Smooth muscle cell (in vitro differentiated cells): Measurements from ENCODE around the gene RER1. TPM values are rescaled to one million over a fixed set of nuclear protein-coding genes. Genes with fewer than 3 reads are reported as not detected.

Experiments
- DNase-seq: peaks from one replicate; lab custom pipeline; 2025; ENCODE audit not compliant: unreplicated experiment; lab: John Stamatoyannopoulos, UW
- H2AFZ ChIP-seq: fragments of 200-600 bp; sonication (generic); 2 replicates; pipeline ENCODE4 v1.6.0; 2016; ENCODE audit warnings: antibody characterized with exemption, low read depth, mild to moderate bottlenecking
- H3F3A ChIP-seq: fragments of 200-600 bp; sonication (generic); 2 replicates; pipeline ENCODE4 v1.6.0; 2017; ENCODE audit warnings: antibody characterized with exemption, low read depth
- H3K27ac ChIP-seq: fragments of 200-600 bp; sonication (generic); 2 replicates; pipeline ENCODE4 v1.5.1; 2016; ENCODE audit warnings: low read depth, mild to moderate bottlenecking
- H3K27me3 ChIP-seq: fragments of 200-600 bp; sonication (generic); 2 replicates; pipeline ENCODE4 v1.6.1; 2016; ENCODE audit warnings: low read depth, mild to moderate bottlenecking
- H3K36me3 ChIP-seq: fragments of 200-600 bp; sonication (generic); 2 replicates; pipeline ENCODE4 v1.5.1; 2016; ENCODE audit warnings: low read depth
- H3K4me1 ChIP-seq: fragments of 200-600 bp; sonication (generic); 2 replicates; pipeline ENCODE4 v1.5.1; 2016; ENCODE audit warnings: low read depth
- H3K4me2 ChIP-seq: fragments of 200-600 bp; sonication (generic); 2 replicates; pipeline ENCODE4 v1.6.0; 2016; ENCODE audit warnings: mild to moderate bottlenecking
- H3K4me3 ChIP-seq: fragments of 200-600 bp; sonication (generic); 2 replicates; pipeline ENCODE4 v1.5.1; 2016; ENCODE audit warnings: mild to moderate bottlenecking
- H3K79me2 ChIP-seq: fragments of 200-600 bp; sonication (generic); 2 replicates; pipeline ENCODE4 v1.6.0; 2016; ENCODE audit warnings: low read depth, mild to moderate bottlenecking
- H3K9ac ChIP-seq: fragments of 200-600 bp; sonication (generic); 2 replicates; pipeline ENCODE4 v1.6.0; 2016; ENCODE audit warnings: low read depth
- H3K9me3 ChIP-seq: fragments of 200-600 bp; sonication (generic); replicated peaks from 2 replicates; pipeline ENCODE4 v1.5.1; 2016; ENCODE audit warnings: low read depth
- H4K20me1 ChIP-seq: fragments of 200-600 bp; sonication (generic); 2 replicates; pipeline ENCODE4 v1.6.0; 2016; ENCODE audit warnings: low read depth
- WGBS: methylation state at CpG from one replicate; pipeline ENCODE4 v1.1.7; 2016; ENCODE audit warnings: low lambda C conversion rate; 5-methylcytosine and 5-hydroxymethylcytosine counted together
- polyA plus RNA-seq: library from polyadenylated mRNA; unstranded; fragments of >200 nt; fragmentation: Nextera tagmentation; extraction: Ambion mirVana; gene quantifications from 2 replicates; pipeline ENCODE4 v1.2.1, GENCODE V29; 2016
- total RNA-seq: library from RNA; depleted of rRNA; stranded (reverse); fragments of >200 nt; gene quantifications from 2 replicates; pipeline ENCODE4 v1.2.3, GENCODE V29; 2014
- TF ChIP-seq, protein P1 (sequence below): fragments of 200-600 bp; sonication (generic); IDR thresholded peaks from 2 replicates; pipeline ENCODE4 v1.5.1; 2017; ENCODE audit warnings: borderline replicate concordance, mild to moderate bottlenecking, antibody characterized with exemption; ENCODE audit not compliant: insufficient read depth, poor library complexity, severe bottlenecking

The RER1 gene
- total and polyA plus RNA-seq, 2 experiments from 2014 or later: 101 to 269 TPM

DNA sequence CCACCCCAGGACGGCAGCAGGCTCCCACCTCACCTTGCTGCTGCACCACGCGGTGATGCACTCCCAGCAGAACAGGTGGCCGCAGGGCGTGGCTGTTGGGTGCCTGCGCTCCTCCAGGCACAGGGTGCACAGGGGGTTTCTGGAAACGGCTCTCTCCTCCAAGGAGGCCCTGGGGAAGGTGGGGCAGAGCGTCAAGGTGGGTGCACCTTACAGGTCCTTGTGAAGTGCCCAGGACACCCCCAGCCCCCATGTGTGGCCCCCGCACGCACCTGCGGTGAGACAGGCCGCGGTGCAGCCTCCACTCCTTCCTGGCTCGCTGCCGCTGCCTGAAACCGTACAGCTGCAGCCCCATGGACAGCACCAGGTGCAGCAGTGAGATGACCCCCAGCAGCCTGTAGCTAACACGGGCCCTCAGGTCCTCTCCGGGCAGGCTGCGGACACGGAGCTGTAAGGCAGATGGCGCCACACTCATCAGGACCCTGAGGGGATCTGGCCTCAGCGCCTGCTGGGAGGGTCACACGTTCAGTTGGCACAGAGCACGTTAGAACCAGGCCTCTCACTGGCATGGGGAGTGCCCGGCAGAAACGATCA lies 14.9 kb downstream of the RER1 start:
- TF ChIP-seq, protein P1, sequence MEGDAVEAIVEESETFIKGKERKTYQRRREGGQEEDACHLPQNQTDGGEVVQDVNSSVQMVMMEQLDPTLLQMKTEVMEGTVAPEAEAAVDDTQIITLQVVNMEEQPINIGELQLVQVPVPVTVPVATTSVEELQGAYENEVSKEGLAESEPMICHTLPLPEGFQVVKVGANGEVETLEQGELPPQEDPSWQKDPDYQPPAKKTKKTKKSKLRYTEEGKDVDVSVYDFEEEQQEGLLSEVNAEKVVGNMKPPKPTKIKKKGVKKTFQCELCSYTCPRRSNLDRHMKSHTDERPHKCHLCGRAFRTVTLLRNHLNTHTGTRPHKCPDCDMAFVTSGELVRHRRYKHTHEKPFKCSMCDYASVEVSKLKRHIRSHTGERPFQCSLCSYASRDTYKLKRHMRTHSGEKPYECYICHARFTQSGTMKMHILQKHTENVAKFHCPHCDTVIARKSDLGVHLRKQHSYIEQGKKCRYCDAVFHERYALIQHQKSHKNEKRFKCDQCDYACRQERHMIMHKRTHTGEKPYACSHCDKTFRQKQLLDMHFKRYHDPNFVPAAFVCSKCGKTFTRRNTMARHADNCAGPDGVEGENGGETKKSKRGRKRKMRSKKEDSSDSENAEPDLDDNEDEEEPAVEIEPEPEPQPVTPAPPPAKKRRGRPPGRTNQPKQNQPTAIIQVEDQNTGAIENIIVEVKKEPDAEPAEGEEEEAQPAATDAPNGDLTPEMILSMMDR: no peak
- no peaks in the 10 kb centered on the region for H3K9me3 ChIP-seq
- no peak overlapping the region for H3K9ac ChIP-seq
- no peaks in the 10 kb centered on the region for H3K27me3 ChIP-seq
- H3K36me3 ChIP-seq: no peaks in the 10 kb centered on the region
- H2AFZ ChIP-seq: no peak overlapping the region
- H3F3A ChIP-seq: peaks cover 8% of the 10 kb centered on the region
- no peak overlapping the region for H3K4me3 ChIP-seq
- H3K79me2 ChIP-seq: no peaks in the 10 kb centered on the region
- DNase-seq: no peak
- H3K4me1 ChIP-seq: no peaks in the 10 kb centered on the region
- H3K27ac ChIP-seq: no peak overlapping the region
- peaks cover 24% of the 10 kb centered on the region for H4K20me1 ChIP-seq
- no peak overlapping the region for H3K4me2 ChIP-seq
- WGBS: 91% methylated on average over 26 of the region's 26 CpGs

DNA sequence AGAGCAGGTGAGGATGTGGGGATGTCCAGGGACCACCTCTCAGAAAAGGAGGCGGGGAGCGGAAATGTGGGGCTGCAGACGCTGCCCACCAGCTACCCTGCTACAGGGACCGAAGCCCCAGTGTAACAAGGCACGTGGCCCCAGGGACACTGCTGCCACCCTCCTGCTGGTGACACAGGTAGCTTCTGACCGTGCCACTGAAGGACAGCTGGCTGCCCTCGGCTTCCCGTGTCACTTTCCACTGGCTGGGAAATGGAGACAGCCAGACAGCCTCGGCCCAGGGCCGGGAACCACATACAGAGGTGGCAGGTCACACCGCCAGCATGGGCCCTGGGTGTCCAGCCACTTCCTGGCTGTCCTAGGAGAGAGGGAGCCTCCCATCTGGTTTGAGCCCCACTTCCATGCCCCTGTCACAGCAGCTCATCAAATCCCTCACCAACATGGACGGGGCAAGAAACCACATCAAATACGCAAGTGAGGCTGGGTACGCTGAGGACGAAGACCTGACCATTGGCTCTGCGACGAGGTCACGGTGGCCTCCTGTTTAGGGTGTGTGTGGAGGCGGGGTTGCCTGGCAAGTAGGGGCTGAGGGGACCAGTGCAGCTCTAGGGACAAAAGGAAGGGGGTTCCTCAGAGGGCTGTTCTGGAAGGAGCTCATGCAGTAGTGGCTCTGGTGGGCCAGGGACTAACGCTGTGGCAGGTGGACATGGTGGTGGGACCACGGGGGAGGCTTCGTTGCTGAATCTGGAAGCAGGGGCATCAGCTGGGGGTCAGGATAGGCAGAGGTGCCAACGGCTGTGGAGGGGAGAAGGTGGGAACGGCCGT lies 15.7 kb downstream of the RER1 start:
- TF ChIP-seq, protein P1: no peak
- Histone ChIP-seq H3K9me3 (no peaks in the 10 kb centered on the region), H3K4me3 (no peak overlapping the region), H3K4me2 (no peak overlapping the region), H3K27ac (no peak overlapping the region), H3K4me1 (no peaks in the 10 kb centered on the region), H3K9ac (no peak overlapping the region), H4K20me1 (peaks cover 16% of the 10 kb centered on the region), H3K79me2 (no peaks in the 10 kb centered on the region), H3K27me3 (no peaks in the 10 kb centered on the region), H3F3A (peaks cover 8% of the 10 kb centered on the region), H3K36me3 (no peaks in the 10 kb centered on the region), H2AFZ (no peak overlapping the region)
- 89% methylated on average over 23 of the region's 25 CpGs for WGBS
- no peak for DNase-seq

DNA sequence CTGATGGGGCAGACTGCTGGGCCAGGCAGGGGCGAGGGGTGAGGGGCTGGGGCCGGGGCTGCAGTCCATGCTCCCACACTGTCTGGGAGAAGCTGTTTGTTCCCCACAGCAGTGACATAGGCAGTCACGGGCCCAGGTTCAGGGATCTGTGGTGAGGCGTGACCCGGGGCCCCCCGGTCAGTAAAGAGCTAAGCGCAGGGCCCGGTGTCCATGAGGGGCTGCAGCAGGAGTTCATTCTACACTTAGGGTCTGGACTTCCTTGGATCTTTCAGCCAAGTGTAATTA lies 16.3 kb downstream of the RER1 start:
- TF ChIP-seq, protein P1: no peak
- Histone ChIP-seq H2AFZ (no peak overlapping the region), H3K27me3 (no peaks in the 10 kb centered on the region), H3K36me3 (no peaks in the 10 kb centered on the region), H3K4me1 (peaks cover 2% of the 10 kb centered on the region), H3K4me3 (no peak overlapping the region), H3K9ac (no peak overlapping the region), H3K9me3 (no peaks in the 10 kb centered on the region), H3K4me2 (no peak overlapping the region), H3F3A (peaks cover 8% of the 10 kb centered on the region), H4K20me1 (peaks cover 11% of the 10 kb centered on the region), H3K79me2 (no peaks in the 10 kb centered on the region), H3K27ac (no peak overlapping the region)
- WGBS: 95% methylated on average over 7 of the region's 8 CpGs
- DNase-seq: no peak
